GM19023 (cell line): ENCODE measurements around the gene GUCY2D.
"Not testable (repeated sequence)": the region's sequence is repeated elsewhere in the genome, so short reads cannot be mapped to it uniquely, and the experiment has no call there.

ENCODE experiments used
- ATAC-seq: cut with Tn5 transposase; IDR thresholded peaks from one replicate; pipeline ENCODE4 v1.9.1; 2021; ENCODE audit warnings: mild to moderate bottlenecking, moderate library complexity; ENCODE audit not compliant: unreplicated experiment

The GUCY2D gene

DNA sequence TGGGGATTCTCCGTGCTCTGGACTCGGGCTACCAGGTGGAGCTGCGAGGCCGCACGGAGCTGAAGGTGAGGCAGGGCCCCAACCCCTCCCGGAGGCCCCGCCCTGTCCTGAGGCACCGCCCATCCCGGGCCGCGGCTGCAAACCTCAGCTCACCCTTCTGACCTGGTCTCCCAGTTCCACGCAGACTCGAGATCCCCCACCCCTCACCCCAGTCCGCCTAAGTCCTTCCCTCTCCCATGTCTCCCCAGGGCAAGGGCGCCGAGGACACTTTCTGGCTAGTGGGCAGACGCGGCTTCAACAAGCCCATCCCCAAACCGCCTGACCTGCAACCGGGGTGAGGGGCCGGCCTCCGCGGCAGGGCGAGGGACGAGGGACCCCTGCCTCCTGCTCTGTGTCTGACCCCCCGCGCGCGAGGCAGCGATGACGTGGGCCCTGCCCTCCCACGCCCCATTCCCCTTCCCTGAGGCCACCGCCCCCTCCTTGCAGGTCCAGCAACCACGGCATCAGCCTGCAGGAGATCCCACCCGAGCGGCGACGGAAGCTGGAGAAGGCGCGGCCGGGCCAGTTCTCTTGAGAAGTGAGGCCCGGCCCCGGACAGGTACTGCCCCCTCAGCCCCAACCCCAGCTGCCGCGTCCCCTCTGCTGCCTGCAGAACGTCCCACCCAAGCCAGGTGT is 13.7 kb downstream of the GUCY2D start:
- ATAC-seq: no peak

GRCh38 chr17:8016632-8017424 is 14.4 kb downstream of the GUCY2D start:
- no peak for ATAC-seq

- ATAC-seq: no peak
Measured at GRCh38 chr17:8018436-8018835, 16.0 kb downstream of the GUCY2D start.

DNA sequence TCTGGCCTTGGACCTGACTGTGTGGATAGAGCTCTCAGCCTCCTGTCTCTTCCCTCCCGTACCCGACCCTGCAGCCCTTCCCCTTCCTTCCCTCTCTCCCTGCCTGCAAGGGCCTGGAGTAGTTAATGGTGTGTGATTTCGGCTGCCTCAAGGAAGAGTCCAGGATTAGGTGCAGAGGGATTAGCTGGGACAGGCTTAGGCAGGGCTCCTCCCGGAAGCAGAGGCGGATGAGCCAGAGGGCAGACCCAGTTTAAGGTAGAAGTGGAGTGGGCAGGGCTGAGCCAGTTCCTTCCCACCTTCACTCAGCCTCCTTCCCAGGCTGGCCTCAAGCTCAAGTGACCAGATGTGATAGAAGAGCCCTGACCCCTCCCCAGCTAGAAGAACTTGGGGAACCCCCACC is 16.8 kb downstream of the GUCY2D start:
- no peak for ATAC-seq

DNA sequence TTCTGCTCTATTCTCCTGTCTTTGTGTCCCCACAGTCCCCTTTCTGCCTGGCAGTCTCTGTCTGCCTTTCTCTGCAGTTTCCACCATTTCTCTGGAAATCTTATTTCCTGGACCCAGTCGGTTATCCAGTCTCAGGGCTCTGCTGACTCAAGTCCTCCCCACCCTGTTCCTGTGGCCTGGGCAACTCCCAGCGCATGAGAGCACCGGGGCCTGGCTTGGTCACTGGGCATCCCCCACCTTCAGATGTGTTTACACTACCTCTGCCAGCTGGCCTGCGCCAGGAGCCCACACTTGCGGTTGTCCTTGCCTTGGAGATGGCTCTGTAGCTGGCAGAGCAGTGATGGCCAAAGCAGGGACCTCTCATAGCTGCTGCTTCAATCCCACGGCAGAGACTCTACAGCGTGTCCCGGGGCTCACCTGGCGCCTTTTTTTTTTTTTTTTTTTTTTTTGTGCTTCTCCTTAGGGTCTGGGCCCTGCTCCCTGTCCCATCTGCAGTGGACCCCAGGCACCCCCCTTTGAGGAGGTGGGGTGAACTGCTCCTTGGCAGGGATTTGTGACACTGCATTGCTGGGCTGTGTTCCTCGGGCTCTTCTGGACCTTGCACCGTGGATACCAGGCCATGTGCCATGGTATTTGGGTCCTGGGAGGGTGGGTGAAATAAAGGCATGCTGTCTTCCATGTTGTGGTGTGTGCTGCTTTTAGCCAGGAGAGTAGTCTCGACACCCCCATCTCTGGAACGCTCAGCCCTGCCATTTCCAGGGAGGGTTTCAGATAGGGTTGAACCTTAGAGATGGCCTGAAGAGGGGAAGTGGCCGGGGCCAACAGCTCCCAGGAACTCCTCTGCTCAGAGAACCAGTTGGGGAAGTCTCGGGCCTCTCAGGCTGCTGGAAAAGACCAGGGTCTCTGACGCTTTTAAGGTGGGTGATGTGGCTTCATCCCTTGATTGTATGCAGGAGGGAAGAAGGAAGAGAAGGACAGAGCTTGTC is 17.5 kb downstream of the GUCY2D start:
- no peak for ATAC-seq

- ATAC-seq: no peak
Measured at GRCh38 chr17:8020776-8021564, 18.6 kb downstream of the GUCY2D start.

- ATAC-seq: no peak
Measured at GRCh38 chr17:8021565-8022359, 19.3 kb downstream of the GUCY2D start.

DNA sequence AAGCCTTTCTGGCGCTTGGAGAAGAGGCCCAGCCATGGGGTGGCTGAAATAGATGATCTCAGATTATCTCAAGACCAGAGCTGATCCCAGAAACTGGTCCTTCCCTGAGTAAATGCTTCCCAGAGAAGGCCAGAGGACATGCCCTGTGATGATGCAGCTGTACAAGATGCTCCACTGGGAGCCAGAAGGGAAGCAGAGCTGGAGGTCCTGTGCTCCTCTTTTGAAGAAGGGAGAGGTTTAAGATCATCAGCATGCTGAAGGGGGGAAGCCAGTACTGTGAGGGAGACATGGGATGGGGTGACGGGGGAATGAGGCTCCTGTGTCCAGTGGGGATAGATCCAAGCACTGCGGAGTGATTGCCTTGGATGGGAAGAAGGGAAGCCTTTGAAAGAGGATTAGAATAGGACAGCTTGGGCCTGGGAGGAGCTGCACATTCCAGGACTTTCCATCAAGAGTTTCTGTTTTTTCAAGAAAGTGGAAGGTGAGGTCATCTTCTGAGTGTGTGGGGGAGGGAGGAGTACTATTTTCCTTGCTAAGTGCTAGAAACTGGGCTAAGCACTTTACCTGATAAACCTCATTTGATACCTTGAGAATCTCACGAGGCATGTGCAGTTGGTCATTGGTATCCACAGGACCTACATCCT is 20.1 kb downstream of the GUCY2D start:
- ATAC-seq: no peak

GRCh38 chr17:8024161-8024560 is 21.7 kb downstream of the GUCY2D start:
- ATAC-seq: not testable (repeated sequence)

DNA sequence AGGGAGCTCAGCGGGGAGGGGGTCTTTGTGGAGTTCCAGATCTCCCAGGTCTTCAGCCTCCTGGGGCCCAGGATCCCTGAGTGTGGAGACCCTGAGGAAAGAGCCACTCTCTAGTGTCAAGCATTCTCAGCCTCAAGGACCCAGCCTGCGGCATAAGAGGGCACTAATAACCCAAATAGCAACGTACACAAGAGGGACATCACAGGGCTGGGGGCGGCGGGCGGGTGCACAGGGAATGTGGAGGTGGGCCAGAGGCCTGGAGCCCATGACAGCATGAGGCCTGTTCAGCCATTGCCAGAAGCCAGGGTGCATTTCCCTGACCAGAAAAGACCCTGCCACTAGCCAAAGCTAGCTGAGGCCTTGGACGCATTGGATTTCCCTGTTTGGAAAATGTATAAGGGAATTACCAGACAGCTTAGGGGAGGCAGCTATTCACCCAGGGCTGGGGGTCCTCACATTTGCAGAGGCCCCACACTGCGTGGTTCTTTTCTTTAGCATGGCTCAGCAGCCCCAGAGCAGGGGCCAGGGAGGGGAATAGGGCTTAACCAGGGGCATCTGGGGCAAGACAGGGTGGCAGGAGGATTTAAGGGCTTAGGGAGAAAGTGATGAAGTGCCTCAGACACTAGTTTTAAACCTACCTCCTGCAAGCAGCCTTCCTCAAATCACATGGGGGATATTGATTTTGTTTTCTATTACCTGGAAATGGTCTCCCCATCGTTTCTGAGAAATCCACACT is 22.9 kb downstream of the GUCY2D start:
- ATAC-seq: no peak

DNA sequence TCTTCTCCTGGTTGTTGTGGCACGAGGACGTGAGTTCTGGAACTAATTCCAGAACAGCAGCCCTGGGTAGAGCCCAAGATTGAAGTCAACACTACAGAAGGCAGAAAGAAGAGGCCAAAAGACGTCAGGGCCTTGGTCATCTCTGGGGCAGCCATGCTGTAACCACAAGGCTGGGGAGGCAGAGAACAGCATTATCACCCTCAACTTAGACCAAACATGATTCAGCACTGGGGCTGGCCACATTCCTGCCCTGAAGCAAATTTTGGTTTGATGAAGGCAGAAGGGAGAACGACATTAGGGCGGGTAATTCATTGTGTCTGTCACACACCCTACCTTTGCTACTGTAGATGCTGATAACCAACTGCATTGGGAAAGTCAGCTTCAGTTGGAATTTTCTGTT is 26.7 kb downstream of the GUCY2D start:
- ATAC-seq: no peak

DNA sequence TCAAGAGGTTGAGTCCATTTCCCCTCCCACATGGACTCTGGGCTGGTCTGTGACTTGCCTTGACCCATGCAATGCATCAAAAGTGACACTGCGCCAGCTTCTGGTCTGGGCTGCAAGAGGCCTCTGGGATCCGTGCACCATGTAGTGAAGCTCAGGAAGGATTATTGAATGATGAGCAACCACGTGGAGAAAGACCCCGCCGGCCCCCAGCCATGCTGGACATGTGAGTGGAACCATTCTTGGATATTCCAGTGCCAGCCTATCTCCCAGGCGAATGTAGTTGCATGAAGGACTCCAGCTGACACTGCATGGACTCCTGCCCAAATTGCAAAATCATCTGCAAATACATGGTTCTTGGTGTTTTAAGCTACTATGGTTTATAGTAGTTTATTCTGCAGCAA is 28.8 kb downstream of the GUCY2D start:
- no peak for ATAC-seq

- ATAC-seq: no peak
Measured at GRCh38 chr17:8031950-8032349, 29.5 kb downstream of the GUCY2D start.

DNA sequence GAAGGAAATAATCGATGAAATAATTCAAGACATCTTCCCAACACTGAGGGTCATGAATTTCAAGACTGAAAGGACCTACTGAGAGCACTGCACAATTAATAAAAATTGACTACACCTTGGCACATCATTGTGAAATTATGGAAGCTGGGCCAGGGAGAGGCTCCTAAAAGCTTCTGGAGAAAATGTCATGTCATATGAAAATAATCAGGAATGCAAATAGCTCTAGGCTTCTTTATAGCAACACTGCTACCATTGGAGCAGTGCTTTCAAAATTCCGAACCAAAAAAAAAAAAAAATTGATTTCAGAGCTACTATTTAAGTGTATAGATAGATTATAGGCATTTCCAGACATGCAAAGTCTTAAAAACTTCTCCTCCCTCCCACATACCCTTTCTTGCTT is 30.0 kb downstream of the GUCY2D start:
- ATAC-seq: no peak

DNA sequence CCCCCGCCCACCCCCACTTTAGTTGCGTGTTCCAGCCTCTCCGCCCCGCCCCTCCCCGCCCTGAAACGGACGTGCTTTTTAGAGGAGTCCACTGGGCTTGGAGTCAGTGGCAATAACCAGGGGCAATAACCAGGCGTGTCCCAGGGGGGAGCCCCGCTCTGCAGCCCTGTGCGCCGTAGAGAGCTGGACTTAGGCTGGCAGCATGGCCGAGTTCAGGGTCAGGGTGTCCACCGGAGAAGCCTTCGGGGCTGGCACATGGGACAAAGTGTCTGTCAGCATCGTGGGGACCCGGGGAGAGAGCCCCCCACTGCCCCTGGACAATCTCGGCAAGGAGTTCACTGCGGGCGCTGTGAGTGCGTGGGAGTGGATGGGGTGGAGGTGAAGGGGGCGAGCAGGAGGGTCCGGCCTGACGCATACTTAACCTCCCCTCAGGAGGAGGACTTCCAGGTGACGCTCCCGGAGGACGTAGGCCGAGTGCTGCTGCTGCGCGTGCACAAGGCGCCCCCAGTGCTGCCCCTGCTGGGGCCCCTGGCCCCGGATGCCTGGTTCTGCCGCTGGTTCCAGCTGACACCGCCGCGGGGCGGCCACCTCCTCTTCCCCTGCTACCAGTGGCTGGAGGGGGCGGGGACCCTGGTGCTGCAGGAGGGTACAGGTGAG is 36.7 kb downstream of the GUCY2D start, which contains the start of gene ALOX15B:
Gene ALOX15B, plus strand, starts transcription at position 106 of the 657 bp plus-strand sequence. Its CDS starts 97 bp downstream, at position 203.
- no peak for ATAC-seq

DNA sequence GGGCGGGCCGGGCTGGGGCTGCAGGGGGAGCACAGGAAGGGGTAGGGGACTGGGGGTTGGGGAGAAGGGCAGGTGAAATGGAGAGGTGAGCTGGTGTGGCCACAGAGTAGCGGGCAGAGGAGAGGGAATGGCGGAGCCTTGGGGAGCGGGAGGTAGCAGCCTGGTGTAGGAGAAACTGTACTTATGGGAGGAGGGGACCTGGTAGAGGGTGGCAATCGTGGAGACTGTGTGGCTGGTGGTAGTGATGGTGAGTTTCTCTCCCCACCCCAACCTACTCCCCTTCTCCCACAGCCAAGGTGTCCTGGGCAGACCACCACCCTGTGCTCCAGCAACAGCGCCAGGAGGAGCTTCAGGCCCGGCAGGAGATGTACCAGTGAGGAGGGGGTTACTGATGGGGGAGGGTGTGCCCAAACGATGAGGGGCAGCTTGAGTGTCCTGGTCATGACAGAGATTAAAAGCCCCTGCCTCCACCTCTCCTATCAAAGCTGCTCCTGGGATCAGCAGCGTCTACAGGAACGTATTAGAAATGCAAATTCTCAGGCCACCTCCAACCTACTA is 37.3 kb downstream of the GUCY2D start:
- no peak for ATAC-seq

GRCh38 chr17:8041249-8041928 is 39.0 kb downstream of the GUCY2D start:
- ATAC-seq: no peak
